ENCODE results near the gene SLC6A19.

DNA sequence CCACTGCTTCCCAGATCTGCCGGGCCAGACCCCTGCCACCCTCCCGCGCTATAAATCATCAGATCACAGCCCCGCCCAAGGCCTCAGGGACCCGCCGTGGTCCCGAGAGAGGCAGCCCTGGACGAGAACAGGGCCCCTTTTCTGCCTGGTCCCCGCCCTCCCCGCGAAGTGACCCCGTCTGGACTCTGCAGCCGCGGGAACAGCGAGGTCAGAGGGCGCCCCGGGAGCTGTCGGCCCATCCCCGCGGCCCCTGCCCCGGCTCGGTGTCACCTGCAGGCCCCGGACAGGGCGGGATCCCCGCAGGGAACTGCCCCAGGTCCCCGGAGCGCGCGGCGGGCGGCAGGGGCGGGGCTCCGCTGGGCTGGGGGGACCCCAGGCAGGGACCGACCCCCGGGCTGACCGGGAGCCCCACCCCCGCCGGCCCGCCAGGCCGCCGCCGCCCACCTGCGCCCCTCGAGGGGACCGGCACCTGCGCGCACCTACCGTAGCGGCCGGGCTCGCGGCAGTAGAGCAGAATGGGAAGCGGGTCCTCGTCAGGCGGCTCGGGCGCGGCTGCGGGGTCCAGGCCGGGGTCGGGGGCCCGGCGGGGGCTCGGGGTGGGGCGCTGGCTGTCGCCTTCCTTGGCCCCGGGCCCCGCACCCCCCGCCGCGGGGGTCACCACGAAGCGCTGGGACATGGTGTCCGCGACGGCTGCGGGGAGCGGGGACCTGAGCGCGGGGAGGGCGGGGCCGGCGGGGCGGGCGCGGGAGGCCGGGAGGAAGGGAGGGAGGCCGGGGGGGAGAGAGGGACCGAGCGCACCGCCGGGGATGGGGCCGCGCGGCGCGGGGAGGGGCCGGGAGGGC is 46.0 kb upstream of the SLC6A19 start:
- TF ChIP-seq CTCF (IDR thresholded peaks at IDR 0.05) (no peak), SIN3A (IDR thresholded peaks at IDR 0.05; ENCODE audit: borderline replicate concordance, low read depth, low read length) (no peak), FOXM1 (IDR thresholded peaks at IDR 0.05; ENCODE audit: low read depth) (no peak), USF2 (IDR thresholded peaks at IDR 0.05; ENCODE audit: borderline replicate concordance, low read depth, low read length) (no peak), MAX (IDR thresholded peaks at IDR 0.05; ENCODE audit: low read depth) (no peak), CHD2 (IDR thresholded peaks at IDR 0.05; ENCODE audit: low read length, partially characterized antibody) (no peak), ELF1 (IDR thresholded peaks at IDR 0.05) (no peak)

Measured in SK-N-SH (cell line).